CD4-positive, alpha-beta T cell (primary cell): ENCODE data around the gene TMEM176A. TPM values are rescaled to one million over a fixed set of nuclear protein-coding genes. Genes with fewer than 3 reads are reported as not detected.

Experiments used
- ATAC-seq: fragments of 200-7000 bp; cut with Tn5 transposase; one replicate; pipeline ENCODE4 v1.10.0; 2022; ENCODE audit warnings: mild to moderate bottlenecking; ENCODE audit not compliant: poor library complexity
- CTCF ChIA-PET: fragments of 350-600 bp; sonication (Branson Sonifier 250); formaldehyde crosslinking; loops from one replicate; lab custom pipeline; 2021; ENCODE audit warnings: antibody characterized with exemption, inconsistent platforms; lab: Charles Lee
- POLR2A ChIA-PET: fragments of 350-600 bp; sonication (Branson Sonifier 250); formaldehyde crosslinking; loops from one replicate; lab custom pipeline; 2021; ENCODE audit warnings: antibody characterized with exemption, inconsistent platforms; lab: Charles Lee
- DNase-seq, 14 experiments: peaks; one replicate each; pipeline ENCODE4 v3.0.0-alpha.2; 2013 to 2020; ENCODE audit warnings: mixed read lengths in 2 of 14
- H3K27ac ChIP-seq, 2 donors: one replicate each; pipeline versions ENCODE4 v1.5.1 to v1.7.0; 2013; ENCODE audit warnings: low read length in 2 of 2, low read depth in 1 of 2, mild to moderate bottlenecking in 1 of 2
- H3K27me3 ChIP-seq, 2 experiments: 1 replicate in 1 of 2; 2 replicates in 1 of 2; pipeline versions ENCODE4 v1.6.1 to v1.7.0; 2013; ENCODE audit warnings: low read length in 2 of 2, control low read depth in 1 of 2, mild to moderate bottlenecking in 1 of 2, moderate library complexity in 1 of 2; ENCODE audit not compliant: insufficient read depth in 2 of 2, control insufficient read depth in 1 of 2
- H3K36me3 ChIP-seq: one replicate; pipeline ENCODE4 v1.6.1; 2013; ENCODE audit warnings: low read length, control low read depth; ENCODE audit not compliant: insufficient read depth
- H3K4me1 ChIP-seq: one replicate; pipeline ENCODE4 v1.6.1; 2013; ENCODE audit warnings: low read length, control low read depth; ENCODE audit not compliant: insufficient read depth
- H3K4me3 ChIP-seq: one replicate; pipeline ENCODE4 v1.5.1; 2013; ENCODE audit warnings: mild to moderate bottlenecking, low read length, moderate library complexity
- H3K9me3 ChIP-seq, 2 experiments: 1 replicate in 1 of 2; 2 replicates in 1 of 2; pipeline versions ENCODE4 v1.6.1 to v1.7.0; 2013; ENCODE audit warnings: low read length in 2 of 2, mild to moderate bottlenecking in 2 of 2, control low read depth in 1 of 2, moderate library complexity in 1 of 2; ENCODE audit not compliant: control insufficient read depth in 1 of 2, insufficient read depth in 1 of 2
- H3K27ac Mint-ChIP-seq: one replicate; pipeline ENCODE4 v1.8.0; 2020; ENCODE audit warnings: mixed read lengths
- H3K27me3 Mint-ChIP-seq: one replicate; pipeline ENCODE4 v1.8.0; 2021; ENCODE audit warnings: mixed read lengths
- H3K36me3 Mint-ChIP-seq: one replicate; pipeline ENCODE4 v1.8.0; 2021; ENCODE audit warnings: low read depth, mixed read lengths
- H3K4me1 Mint-ChIP-seq: one replicate; pipeline ENCODE4 v1.8.0; 2021; ENCODE audit warnings: low read depth, mixed read lengths
- H3K4me3 Mint-ChIP-seq: one replicate; pipeline ENCODE4 v1.8.0; 2020; ENCODE audit warnings: mild to moderate bottlenecking, mixed read lengths
- H3K9me3 Mint-ChIP-seq: one replicate; pipeline ENCODE4 v1.8.0; 2020; ENCODE audit warnings: mixed read lengths
- intact Hi-C, 2 experiments: fragments of 100-400 bp; cut with DNase I in 1 of 2; cut with micrococcal nuclease in 1 of 2; formaldehyde crosslinking; loops; one replicate each; pipeline versions ENCODE4 v1.15.1 to v1.9.0; 2023 to 2025; cut with DNase I, micrococcal nuclease
- total RNA-seq, 174 experiments: library from RNA in 2 of 174; stranded (reverse) in 2 of 174; gene quantifications; one replicate each; pipeline ENCODE4 v1.2.3 and lab custom pipeline; 2021 to 2026
- TF ChIP-seq, protein P1 (sequence below): fragments of 200-600 bp; IDR thresholded peaks from one replicate; pipeline ENCODE4 v1.8.0; 2022; ENCODE audit warnings: antibody characterized with exemption, mild to moderate bottlenecking

TMEM176A gene
- total RNA-seq, 2 experiments from 2014 or later, result not detected

DNA sequence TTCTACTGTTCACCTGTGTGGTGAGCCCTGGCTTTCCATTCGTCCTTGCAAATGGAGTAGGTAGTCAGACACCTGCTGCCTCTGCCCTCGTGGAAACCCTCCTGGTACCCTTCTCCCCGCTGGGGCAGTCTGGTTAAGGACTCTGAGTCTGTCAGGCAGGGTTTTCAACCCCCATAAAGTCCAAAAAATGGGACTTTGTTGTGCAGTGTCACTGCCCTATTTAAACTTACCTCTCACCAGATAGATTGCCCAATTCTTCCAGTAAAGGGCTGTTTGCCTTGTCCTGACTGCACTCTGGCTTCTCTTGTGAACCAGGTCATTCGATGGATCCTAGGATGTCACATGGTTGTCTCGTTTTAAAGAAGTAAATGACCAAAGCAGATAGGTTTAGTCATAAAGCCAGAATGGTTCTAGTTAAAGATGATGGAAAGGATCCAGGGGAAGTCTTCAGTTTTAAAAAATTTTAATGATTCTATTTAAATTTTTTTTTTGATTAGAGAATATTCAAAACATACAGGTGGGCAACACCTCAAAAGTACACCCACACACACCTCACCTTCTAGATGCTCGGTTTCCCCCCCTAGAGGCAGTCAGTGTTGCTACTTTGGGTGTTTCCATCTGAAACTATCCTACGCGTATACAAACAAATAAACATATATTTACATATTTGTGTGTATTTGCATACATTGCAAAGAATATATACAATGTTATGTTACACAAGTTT lies 22.4 kb upstream of the TMEM176A start:
- CTCF ChIA-PET, result interaction anchor here (0.5 to 1.6 kb wide), 21 partner anchors 8 to 469 kb away, joined by 3 to 11 read pairs (median 3); a partner anchor contains a TSS
- Histone ChIP-seq H3K9me3 (peaks cover 0 to 4% of the 10 kb centered on the region in 2 experiments), H3K36me3 (no peaks in the 10 kb centered on the region), H3K27me3 (peaks cover 0 to 3% of the 10 kb centered on the region in 2 experiments), H3K4me1 (peaks cover 6% of the 10 kb centered on the region), H3K27ac (no peak overlapping the region), H3K4me3 (no peak overlapping the region)
- peak in 1 of 14 experiments; percentile 28 for DNase-seq
- POLR2A ChIA-PET, result no interaction called here
- intact Hi-C loops, result loop anchor here in 1 of 2 experiments (2.0 to 10.0 kb wide), 4 partner anchors 99 to 493 kb away; no protein-coding TSS in a partner anchor
- Mint-ChIP-seq H3K4me3 (no peak overlapping the region), H3K9me3 (peaks cover 2% of the 10 kb centered on the region), H3K4me1 (peaks cover 5% of the 10 kb centered on the region), H3K27ac (no peak overlapping the region), H3K36me3 (no peaks in the 10 kb centered on the region), H3K27me3 (peaks cover 4% of the 10 kb centered on the region)
- ATAC-seq, result no peak
- TF ChIP-seq, protein P1, sequence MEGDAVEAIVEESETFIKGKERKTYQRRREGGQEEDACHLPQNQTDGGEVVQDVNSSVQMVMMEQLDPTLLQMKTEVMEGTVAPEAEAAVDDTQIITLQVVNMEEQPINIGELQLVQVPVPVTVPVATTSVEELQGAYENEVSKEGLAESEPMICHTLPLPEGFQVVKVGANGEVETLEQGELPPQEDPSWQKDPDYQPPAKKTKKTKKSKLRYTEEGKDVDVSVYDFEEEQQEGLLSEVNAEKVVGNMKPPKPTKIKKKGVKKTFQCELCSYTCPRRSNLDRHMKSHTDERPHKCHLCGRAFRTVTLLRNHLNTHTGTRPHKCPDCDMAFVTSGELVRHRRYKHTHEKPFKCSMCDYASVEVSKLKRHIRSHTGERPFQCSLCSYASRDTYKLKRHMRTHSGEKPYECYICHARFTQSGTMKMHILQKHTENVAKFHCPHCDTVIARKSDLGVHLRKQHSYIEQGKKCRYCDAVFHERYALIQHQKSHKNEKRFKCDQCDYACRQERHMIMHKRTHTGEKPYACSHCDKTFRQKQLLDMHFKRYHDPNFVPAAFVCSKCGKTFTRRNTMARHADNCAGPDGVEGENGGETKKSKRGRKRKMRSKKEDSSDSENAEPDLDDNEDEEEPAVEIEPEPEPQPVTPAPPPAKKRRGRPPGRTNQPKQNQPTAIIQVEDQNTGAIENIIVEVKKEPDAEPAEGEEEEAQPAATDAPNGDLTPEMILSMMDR, result no peak

DNA sequence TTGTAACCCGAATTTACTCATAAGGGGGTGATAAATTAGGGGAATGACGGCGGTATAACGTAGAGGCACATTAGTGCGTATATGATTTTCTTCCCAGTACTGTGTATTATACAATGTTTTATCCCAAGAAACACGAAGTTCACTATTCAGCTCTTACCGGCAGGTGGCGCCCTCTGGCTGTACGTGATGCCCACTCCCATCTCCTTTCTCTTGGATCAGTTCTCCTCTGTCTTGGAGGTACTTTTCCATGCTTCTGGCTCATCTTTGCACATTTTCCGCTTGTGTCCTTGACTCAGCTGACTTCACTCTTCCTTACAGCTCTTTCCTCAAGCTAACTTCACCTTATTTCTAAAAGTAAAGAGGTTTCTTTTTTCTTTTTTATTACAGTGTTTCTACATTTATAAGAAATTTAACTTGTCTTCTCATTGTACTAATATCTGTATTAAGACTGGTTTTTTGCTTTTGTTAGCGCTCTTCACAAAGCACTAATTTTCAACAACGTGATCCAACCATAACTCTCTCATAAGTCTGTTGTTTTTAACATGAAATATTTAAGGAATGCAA lies 21.7 kb upstream of the TMEM176A start:
- no peak overlapping the region for H3K4me3 Mint-ChIP-seq
- no peaks in the 10 kb centered on the region for H3K36me3 Mint-ChIP-seq
- DNase-seq (peak; percentile 59 to 85 (median 66)), ATAC-seq (peak; percentile 71)
- Histone ChIP-seq H3K4me1 (peaks cover 6% of the 10 kb centered on the region), H3K27me3 (peaks cover 0 to 3% of the 10 kb centered on the region in 2 experiments), H3K27ac (no peak overlapping the region), H3K9me3 (peaks cover 0 to 4% of the 10 kb centered on the region in 2 experiments), H3K4me3 (no peak overlapping the region), H3K36me3 (no peaks in the 10 kb centered on the region)
- TF ChIP-seq, protein P1, result peak; percentile 94
- H3K9me3 Mint-ChIP-seq, result peaks cover 2% of the 10 kb centered on the region
- H3K4me1 Mint-ChIP-seq, result peaks cover 5% of the 10 kb centered on the region
- POLR2A ChIA-PET, result interaction anchor here (0.5 to 0.6 kb wide), 2 partner anchors 373 to 743 kb away, joined by 3 read pairs; a partner anchor contains a TSS
- H3K27me3 Mint-ChIP-seq, result peaks cover 4% of the 10 kb centered on the region
- H3K27ac Mint-ChIP-seq, result no peak overlapping the region
- intact Hi-C loops, result loop anchor here in 1 of 2 experiments (2.0 to 10.0 kb wide), 4 partner anchors 98 to 494 kb away; no protein-coding TSS in a partner anchor
- CTCF ChIA-PET, result interaction anchor here (0.5 to 1.6 kb wide), 21 partner anchors 9 to 470 kb away, joined by 3 to 11 read pairs (median 3); a partner anchor contains a TSS

DNA sequence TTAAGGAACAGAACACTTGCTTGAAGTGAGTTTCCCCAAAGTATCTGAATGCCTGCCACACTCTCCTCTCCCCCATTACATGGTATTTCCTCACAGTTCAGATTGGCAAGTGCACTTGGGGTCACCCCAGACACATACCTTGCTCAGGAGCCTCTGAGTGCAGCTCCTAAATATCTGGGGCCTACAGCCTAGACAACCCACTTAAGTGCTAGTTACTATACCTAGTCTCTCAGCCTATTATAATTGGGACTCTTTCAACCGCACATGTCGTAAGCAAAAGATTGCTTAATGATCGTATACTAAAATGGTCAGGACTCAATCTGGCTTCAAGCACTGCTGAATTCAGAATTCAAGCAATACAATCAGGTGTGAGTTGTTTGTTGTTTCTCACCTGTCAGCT lies 20.3 kb upstream of the TMEM176A start:
- no peaks in the 10 kb centered on the region for H3K36me3 ChIP-seq
- Mint-ChIP-seq H3K4me1 (peaks cover 5% of the 10 kb centered on the region), H3K4me3 (no peak overlapping the region), H3K9me3 (no peaks in the 10 kb centered on the region), H3K27me3 (peaks cover 4% of the 10 kb centered on the region), H3K36me3 (no peaks in the 10 kb centered on the region), H3K27ac (no peak overlapping the region)
- intact Hi-C loops, result no loop called here
- ATAC-seq, result no peak
- peaks cover 6% of the 10 kb centered on the region for H3K4me1 ChIP-seq
- no peak overlapping the region for H3K27ac ChIP-seq
- CTCF ChIA-PET, result interaction anchor here (0.6 kb wide), 1 partner anchor 425 kb away, joined by 3 read pairs; no protein-coding TSS in a partner anchor
- DNase-seq, result no peak
- peaks cover 0 to 3% of the 10 kb centered on the region in 2 experiments for H3K27me3 ChIP-seq
- TF ChIP-seq, protein P1, result no peak
- H3K4me3 ChIP-seq, result no peak overlapping the region
- no peaks in the 10 kb centered on the region for H3K9me3 ChIP-seq
- POLR2A ChIA-PET, result no interaction called here
